ENCODE measurements around the gene SLC45A1. TPM values are rescaled to one million over a fixed set of nuclear protein-coding genes. Genes with fewer than 3 reads are reported as not detected.

The SLC45A1 gene
- total and polyA plus RNA-seq, 2 donors (not counting 1 experiment from before 2014, with no cell fraction given), result 0.54 to 0.64 TPM

GRCh38 chr1:8347635-8348034, 29.7 kb downstream of the SLC45A1 start:
- H3K79me2 ChIP-seq (ENCODE audit: control insufficient read depth, insufficient read depth, low read length), result no peaks in the 10 kb centered on the region
- POLR2A ChIA-PET, result no interaction called here
- no peaks in the 10 kb centered on the region for H4K20me1 ChIP-seq (ENCODE audit: control insufficient read depth, insufficient read depth, low read length, poor library complexity, severe bottlenecking)
- DNase-seq (no peak), ATAC-seq (ENCODE audit: low read depth) (no peak)
- H3K4me3 Mint-ChIP-seq, result no peak overlapping the region
- H3K4me1 Mint-ChIP-seq, result peaks cover 4% of the 10 kb centered on the region
- 75% methylated on average over 15 of the region's 15 CpGs for WGBS (ENCODE audit: insufficient coverage)
- CTCF ChIA-PET, result interaction anchor here (1.8 to 8.5 kb wide), 2 partner anchors 331 to 539 kb away, joined by 4 to 182 read pairs; no protein-coding TSS in a partner anchor
- peaks cover 3% of the 10 kb centered on the region in 2 donors for H3K4me1 ChIP-seq (ENCODE audit: control insufficient read depth in 2 of 2, insufficient read depth in 2 of 2, low read length in 2 of 2)
- H3K4me3 ChIP-seq (ENCODE audit: control extremely low read depth in 1 of 5, extremely low read depth in 1 of 5, insufficient read depth in 1 of 5, low read depth in 2 of 5, low read length in 4 of 5), result no peak overlapping the region
- no peak for TF ChIP-seq CTCF (IDR thresholded peaks at IDR 0.05)
- no peak for TF ChIP-seq EZH2 (IDR thresholded peaks at IDR 0.05; ENCODE audit: borderline replicate concordance, insufficient read depth, low read depth, low read length, poor library complexity, severe bottlenecking)
- H3K4me2 ChIP-seq (replicated peaks; ENCODE audit: low read depth, low read length, poor library complexity, severe bottlenecking), result no peak overlapping the region
- H3K9me3 Mint-ChIP-seq (ENCODE audit: insufficient read depth), result no peaks in the 10 kb centered on the region
- peaks cover 0 to 3% (median 0%) of the 10 kb centered on the region in 4 experiments for H3K27me3 ChIP-seq (replicated peaks in 1 of 4; ENCODE audit: control extremely low read depth in 1 of 4, control insufficient read depth in 3 of 4, insufficient read depth in 4 of 4, low read length in 3 of 4)
- H3K9me3 ChIP-seq (ENCODE audit: control extremely low read depth in 1 of 3, control insufficient read depth in 2 of 3, insufficient read depth in 1 of 3, low read length in 2 of 3), result no peaks in the 10 kb centered on the region
- intact Hi-C loops (cut with micrococcal nuclease), result no loop called here
- peaks cover 8% of the 10 kb centered on the region for H3K27me3 Mint-ChIP-seq
- H2AFZ ChIP-seq (ENCODE audit: insufficient read depth, low read depth, low read length, poor library complexity, severe bottlenecking), result no peak overlapping the region
- no peak overlapping the region for H3K27ac ChIP-seq (ENCODE audit: low read length in 2 of 2)
- H3K9ac ChIP-seq (ENCODE audit: low read length), result no peak overlapping the region
- H3K27ac Mint-ChIP-seq, result no peak overlapping the region
- peaks cover 0 to 6% of the 10 kb centered on the region in 2 experiments for H3K36me3 ChIP-seq (replicated peaks in 1 of 2; ENCODE audit: control extremely low read depth in 1 of 2, control insufficient read depth in 1 of 2, extremely low read depth in 1 of 2, insufficient read depth in 2 of 2, low read length in 1 of 2)

- Histone ChIP-seq H3K4me2 (replicated peaks; ENCODE audit: low read depth, low read length, poor library complexity, severe bottlenecking) (no peak overlapping the region), H3K4me1 (ENCODE audit: control insufficient read depth in 2 of 2, insufficient read depth in 2 of 2, low read length in 2 of 2) (peaks cover 3% of the 10 kb centered on the region in 2 donors), H4K20me1 (ENCODE audit: control insufficient read depth, insufficient read depth, low read length, poor library complexity, severe bottlenecking) (no peaks in the 10 kb centered on the region), H2AFZ (ENCODE audit: insufficient read depth, low read depth, low read length, poor library complexity, severe bottlenecking) (no peak overlapping the region), H3K27me3 (replicated peaks in 1 of 4; ENCODE audit: control extremely low read depth in 1 of 4, control insufficient read depth in 3 of 4, insufficient read depth in 4 of 4, low read length in 3 of 4) (peaks cover 0 to 3% (median 0%) of the 10 kb centered on the region in 4 experiments), H3K79me2 (ENCODE audit: control insufficient read depth, insufficient read depth, low read length) (no peaks in the 10 kb centered on the region), H3K27ac (ENCODE audit: low read length in 2 of 2) (no peak overlapping the region), H3K9me3 (ENCODE audit: control extremely low read depth in 1 of 3, control insufficient read depth in 2 of 3, insufficient read depth in 1 of 3, low read length in 2 of 3) (no peaks in the 10 kb centered on the region), H3K4me3 (ENCODE audit: control extremely low read depth in 1 of 5, extremely low read depth in 1 of 5, insufficient read depth in 1 of 5, low read depth in 2 of 5, low read length in 4 of 5) (no peak overlapping the region), H3K36me3 (replicated peaks in 1 of 2; ENCODE audit: control extremely low read depth in 1 of 2, control insufficient read depth in 1 of 2, extremely low read depth in 1 of 2, insufficient read depth in 2 of 2, low read length in 1 of 2) (peaks cover 0 to 6% of the 10 kb centered on the region in 2 experiments), H3K9ac (ENCODE audit: low read length) (no peak overlapping the region)
- H3K4me1 Mint-ChIP-seq, result peaks cover 4% of the 10 kb centered on the region
- 91% methylated on average over 20 of the region's 21 CpGs for WGBS (ENCODE audit: insufficient coverage)
- ATAC-seq (ENCODE audit: low read depth) (no peak), DNase-seq (no peak)
- no peak overlapping the region for H3K4me3 Mint-ChIP-seq
- TF ChIP-seq CTCF (IDR thresholded peaks at IDR 0.05), result no peak
- TF ChIP-seq EZH2 (IDR thresholded peaks at IDR 0.05; ENCODE audit: borderline replicate concordance, insufficient read depth, low read depth, low read length, poor library complexity, severe bottlenecking), result no peak
- no peaks in the 10 kb centered on the region for H3K9me3 Mint-ChIP-seq (ENCODE audit: insufficient read depth)
- H3K27me3 Mint-ChIP-seq, result peaks cover 8% of the 10 kb centered on the region
- CTCF ChIA-PET, result interaction anchor here (0.6 to 8.5 kb wide), 11 partner anchors 13 to 364 kb away, joined by 3 to 182 read pairs (median 4); no protein-coding TSS in a partner anchor
- intact Hi-C loops (cut with micrococcal nuclease), result no loop called here
- POLR2A ChIA-PET, result no interaction called here
- no peak overlapping the region for H3K27ac Mint-ChIP-seq
Observed at GRCh38 chr1:8348047-8348776, 30.3 kb downstream of the SLC45A1 start.
